GM12878 (cell line): ENCODE data around the gene C17orf113. TPM values are rescaled to one million over a fixed set of nuclear protein-coding genes. Genes with fewer than 3 reads are reported as not detected.
A peak's percentile ranks its signal among the peaks of the same experiment; 100 is the strongest.

Experiments
- ASH2L ChIP-seq: fragments of 300-600, 200-600 bp; sonication (generic); IDR thresholded peaks from 2 replicates; pipeline ENCODE4 v1.6.1; 2017; ENCODE audit warnings: low read depth, mild to moderate bottlenecking, borderline replicate concordance
- CBFB ChIP-seq: IDR thresholded peaks from 2 replicates; pipeline ENCODE4 v1.6.1; 2016; ENCODE audit warnings: antibody characterized with exemption, low read depth
- CBX3 ChIP-seq: fragments of 200-600 bp; sonication (generic); IDR thresholded peaks from 2 replicates; pipeline ENCODE4 v1.6.1; 2016; ENCODE audit warnings: low read depth, borderline replicate concordance
- CBX5 ChIP-seq: sonication (generic); IDR thresholded peaks from 2 replicates; pipeline ENCODE4 v1.6.1; 2016; ENCODE audit warnings: low read depth, moderate library complexity, mild to moderate bottlenecking, inconsistent platforms
- CREM ChIP-seq: IDR thresholded peaks from 2 replicates; pipeline ENCODE4 v1.6.1; 2014; ENCODE audit warnings: antibody characterized with exemption, low read depth
- DPF2 ChIP-seq: fragments of 450-650 bp; IDR thresholded peaks from 2 replicates; pipeline ENCODE4 v1.6.1; 2017; ENCODE audit warnings: mild to moderate bottlenecking
- EGR1 ChIP-seq, 2 experiments: IDR thresholded peaks; 1 replicate in 1 of 2; 2 replicates in 1 of 2; pipeline ENCODE4 v1.6.1; 2011 to 2012; ENCODE audit warnings: low read depth in 2 of 2, low read length in 2 of 2, borderline replicate concordance in 1 of 2, mild to moderate bottlenecking in 1 of 2, moderate library complexity in 1 of 2
- ESRRA ChIP-seq: IDR thresholded peaks from 2 replicates; pipeline ENCODE4 v1.6.1; 2012; ENCODE audit warnings: mild to moderate bottlenecking, low read length, improper control_type of control experiment
- GABPA ChIP-seq: IDR thresholded peaks from 2 replicates; pipeline ENCODE4 v1.6.1; 2014; ENCODE audit warnings: antibody characterized with exemption, low read depth, mild to moderate bottlenecking, inconsistent platforms
- KDM1A ChIP-seq: fragments of 200-600 bp; sonication (generic); IDR thresholded peaks from 2 replicates; pipeline ENCODE4 v1.6.1; 2016; ENCODE audit warnings: borderline replicate concordance
- MTA2 ChIP-seq: fragments of 450-650 bp; IDR thresholded peaks from 2 replicates; pipeline ENCODE4 v1.6.1; 2016; ENCODE audit warnings: low read depth, mild to moderate bottlenecking, moderate library complexity
- NFIC ChIP-seq: IDR thresholded peaks from 2 replicates; pipeline ENCODE4 v1.6.1; 2012; ENCODE audit warnings: low read depth, mild to moderate bottlenecking, inconsistent platforms, low read length, moderate library complexity
- NFXL1 ChIP-seq: fragments of 450-650 bp; IDR thresholded peaks from 2 replicates; pipeline ENCODE4 v1.6.1; 2017; ENCODE audit warnings: antibody characterized with exemption, mild to moderate bottlenecking, borderline replicate concordance
- NKRF ChIP-seq: fragments of 450-650 bp; conservative IDR thresholded peaks from 2 replicates; pipeline ENCODE4 v1.6.1; 2017; ENCODE audit warnings: mild to moderate bottlenecking, moderate library complexity
- PBX3 ChIP-seq: IDR thresholded peaks from 2 replicates; pipeline ENCODE4 v1.6.1; 2011; ENCODE audit warnings: mild to moderate bottlenecking, low read depth, low read length, moderate library complexity; ENCODE audit not compliant: insufficient replicate concordance
- RAD21 ChIP-seq: IDR thresholded peaks from 2 replicates; pipeline ENCODE4 v1.6.1; 2011; ENCODE audit warnings: mild to moderate bottlenecking, low read depth, low read length, moderate library complexity; ENCODE audit not compliant: insufficient read depth
- RBBP5 ChIP-seq: fragments of 200-600 bp; sonication (generic); conservative IDR thresholded peaks from 2 replicates; pipeline ENCODE4 v1.6.1; 2016
- RELB ChIP-seq: fragments of 450-650 bp; IDR thresholded peaks from 2 replicates; pipeline ENCODE4 v1.6.1; 2017; ENCODE audit warnings: low read depth, mild to moderate bottlenecking, moderate library complexity
- SRF ChIP-seq, 2 experiments: IDR thresholded peaks; 2 replicates each; pipeline ENCODE4 v1.6.1; 2011; ENCODE audit warnings: low read depth in 2 of 2, low read length in 2 of 2, mild to moderate bottlenecking in 1 of 2, moderate library complexity in 1 of 2
- SUPT20H ChIP-seq: IDR thresholded peaks from 2 replicates; pipeline ENCODE4 v1.6.1; 2011; ENCODE audit warnings: low read depth, mild to moderate bottlenecking, low read length, moderate library complexity, borderline replicate concordance; ENCODE audit not compliant: control insufficient read depth
- TCF7 ChIP-seq: IDR thresholded peaks from 2 replicates; pipeline ENCODE4 v1.6.1; 2014; ENCODE audit warnings: antibody characterized with exemption, borderline replicate concordance
- YY1 ChIP-seq: IDR thresholded peaks from 2 replicates; pipeline ENCODE4 v1.6.1; 2011; ENCODE audit warnings: low read depth, mild to moderate bottlenecking, low read length
- ZBTB33 ChIP-seq: fragments of 450-650 bp; IDR thresholded peaks from 2 replicates; pipeline ENCODE4 v1.6.1; 2017; ENCODE audit warnings: mild to moderate bottlenecking
- ZNF24 ChIP-seq: fragments of 450-650 bp; IDR thresholded peaks from 2 replicates; pipeline ENCODE4 v1.6.1; 2017; ENCODE audit warnings: antibody characterized with exemption, mild to moderate bottlenecking
- polyA plus RNA-seq, 11 experiments: library from polyadenylated mRNA; depleted of rRNA in 4 of 11; unstranded in 6 of 11; stranded (reverse) in 5 of 11; fragments of >200 nt; fragmentation: Nextera tagmentation in 4 of 11; fragmentation: Illumina TruSeq in 1 of 11; extraction: Ambion mirVana in 4 of 11; extraction: Trizol in 1 of 11; gene quantifications; 1 replicate in 1 of 11; 2 replicates in 10 of 11; pipeline versions ENCODE4 v1.2.1 to v1.2.3, GENCODE V29; 2011 to 2016; ENCODE audit warnings: inconsistent platforms in 2 of 11, missing spikeins in 2 of 11, low read depth in 1 of 11
- total RNA-seq, 4 experiments: library from RNA; depleted of rRNA in 3 of 4; stranded (reverse); fragments of >200 nt in 3 of 4; fragmentation: Illumina TruSeq in 1 of 4; extraction: Trizol in 1 of 4; gene quantifications; 2 replicates each; pipeline versions ENCODE4 v1.2.1 to v1.2.3, GENCODE V29; 2013 to 2021

C17orf113 gene
- total and polyA plus RNA-seq, 10 of the 15 experiments (the other 5 are each of a cell fraction or from before 2014, with no cell fraction given): 0.03 to 0.17 (median 0.08) TPM; not detected in 3

- TF ChIP-seq GABPA (peak; percentile 87), SRF (IDR thresholded peaks at IDR 0.05; ENCODE audit: low read depth in 2 of 2, low read length in 2 of 2) (0 out of 4 replicates have a peak, but pooled peaks of 1 of the 2 experiments have one; percentile 22), ZNF24 (0 out of 2 replicates have a peak, but pooled peaks have one; percentile 6), ASH2L (peak; percentile 87), NFIC (no peak), CBX3 (no peak), TCF7 (no peak), DPF2 (peak; percentile 69; the same call in 1 of the 2 replicates), YY1 (peak; percentile 99), NKRF (no peak; the same call in 1 of the 2 replicates), CBFB (peak; percentile 87), ESRRA (no peak), RBBP5 (no peak; the same call in 1 of the 2 replicates), SUPT20H (no peak), EGR1 (IDR thresholded peaks at IDR 0.05; ENCODE audit: borderline replicate concordance in 1 of 2, low read depth in 2 of 2, low read length in 2 of 2) (peak; percentile 73 to 100), MTA2 (peak; percentile 33; the same call in 1 of the 2 replicates), NFXL1 (no peak), ZBTB33 (no peak), PBX3 (no peak), CBX5 (no peak; the same call in 1 of the 2 replicates), KDM1A (no peak), RAD21 (no peak), RELB (peak; percentile 81), CREM (peak; percentile 78)
Observed at GRCh38 chr17:42016941-42017865, 33.2 kb downstream of the C17orf113 start, which contains the start of gene DNAJC7 (continued).
